MCF 10A (cell line): ENCODE data around the gene CHMP6. TPM values are rescaled to one million over a fixed set of nuclear protein-coding genes. Genes with fewer than 3 reads are reported as not detected.

Experiments
- BruUV-seq: library from RNA; stranded (reverse); fragments of 400-500 nt; replicated peaks from 2 replicates; lab custom pipeline; 2021; lab: Mats Ljungman, UMichigan
- CTCF ChIA-PET: fragments of 300-600 bp; sonication (Branson Sonifier 250); formaldehyde crosslinking; extraction: SDS; loops from one replicate; lab custom pipeline; 2021; ENCODE audit warnings: antibody characterized with exemption, inconsistent platforms; lab: Yijun Ruan, JAX
- POLR2A ChIA-PET: fragments of 300-600, 350-650 bp; sonication (Branson Sonifier 250); formaldehyde crosslinking; extraction: SDS; loops from one replicate; lab custom pipeline; 2020; ENCODE audit warnings: antibody characterized with exemption, inconsistent platforms; lab: Yijun Ruan, JAX
- DNase-seq: peaks from one replicate; pipeline ENCODE4 v3.0.0-alpha.2; 2018; ENCODE audit not compliant: unreplicated experiment
- H3K27ac Mint-ChIP-seq: one replicate; pipeline ENCODE4 v1.8.0; 2022; ENCODE audit warnings: mild to moderate bottlenecking, low read depth, mixed read lengths; ENCODE audit not compliant: unreplicated experiment
- H3K27me3 Mint-ChIP-seq: one replicate; pipeline ENCODE4 v1.8.0; 2022; ENCODE audit warnings: mixed read lengths; ENCODE audit not compliant: insufficient read depth, unreplicated experiment
- H3K36me3 Mint-ChIP-seq: one replicate; pipeline ENCODE4 v1.8.0; 2022; ENCODE audit warnings: mild to moderate bottlenecking, moderate library complexity, mixed read lengths; ENCODE audit not compliant: insufficient read depth, unreplicated experiment
- H3K4me1 Mint-ChIP-seq: one replicate; pipeline ENCODE4 v1.8.0; 2022; ENCODE audit warnings: mixed read lengths; ENCODE audit not compliant: insufficient read depth, unreplicated experiment
- H3K4me3 Mint-ChIP-seq: one replicate; pipeline ENCODE4 v1.8.0; 2022; ENCODE audit warnings: mild to moderate bottlenecking, moderate library complexity, mixed read lengths; ENCODE audit not compliant: unreplicated experiment
- H3K9me3 Mint-ChIP-seq: one replicate; pipeline ENCODE4 v1.8.0; 2022; ENCODE audit warnings: mixed read lengths; ENCODE audit not compliant: unreplicated experiment
- intact Hi-C: fragments of 100-400 bp; cut with micrococcal nuclease; formaldehyde crosslinking; loops from 2 replicates; pipeline ENCODE4 v1.14.1; 2022
- total RNA-seq: library from RNA; stranded (reverse); gene quantifications from 2 replicates; pipeline ENCODE4 v1.2.3, GENCODE V29; 2022
- TF ChIP-seq, protein P1 (sequence below): fragments of 200-600 bp; IDR thresholded peaks from one replicate; pipeline ENCODE4 v1.8.0; 2022; ENCODE audit warnings: antibody characterized with exemption, mild to moderate bottlenecking; ENCODE audit not compliant: unreplicated experiment

The CHMP6 gene
- total RNA-seq, 1 experiment from 2014 or later, result 19.5 TPM

DNA sequence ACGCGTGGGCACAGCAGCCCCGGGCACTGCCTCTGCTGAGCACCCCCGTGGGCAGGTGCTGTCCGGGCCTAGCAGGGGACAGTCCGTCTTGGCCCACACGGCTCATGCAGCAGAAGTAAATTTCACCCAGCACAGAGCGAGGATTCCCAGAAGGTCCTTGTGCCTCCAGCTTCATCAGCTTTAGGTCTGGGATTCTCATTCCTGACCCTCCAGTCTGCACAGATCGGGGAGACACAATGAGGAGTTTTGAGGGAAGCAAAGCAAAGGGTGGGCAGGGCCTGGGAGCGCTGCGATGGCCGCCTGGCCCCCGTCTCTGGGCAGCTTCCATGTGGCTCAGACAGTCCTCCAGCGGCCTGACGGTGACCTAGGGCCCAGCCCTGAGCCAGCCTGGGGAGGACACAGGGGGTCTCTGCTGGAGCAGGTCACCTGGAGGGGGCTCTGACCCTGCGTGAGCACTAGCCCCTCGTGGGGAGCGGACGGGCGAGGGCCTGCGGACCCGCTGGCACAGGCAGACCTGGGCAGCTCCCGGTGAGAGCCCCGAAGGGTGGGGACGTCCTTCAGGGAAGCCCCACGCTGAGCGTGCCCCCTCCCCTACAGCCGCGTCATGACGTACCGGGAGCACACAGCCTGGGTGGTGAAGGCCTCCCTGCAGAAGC, 30.7 kb upstream of the CHMP6 start:
- no peak for DNase-seq
- CTCF ChIA-PET, result interaction anchor here (0.8 kb wide), 1 partner anchor 391 kb away, joined by 3 read pairs; no protein-coding TSS in a partner anchor
- intact Hi-C loops, result no loop called here
- Mint-ChIP-seq H3K9me3 (no peaks in the 10 kb centered on the region), H3K27ac (no peak overlapping the region), H3K4me3 (no peak overlapping the region), H3K4me1 (no peaks in the 10 kb centered on the region), H3K36me3 (peaks cover 23% of the 10 kb centered on the region), H3K27me3 (no peaks in the 10 kb centered on the region)
- POLR2A ChIA-PET, result interaction anchor here (1.2 kb wide), 1 partner anchor 506 kb away, joined by 3 read pairs; no protein-coding TSS in a partner anchor
- no TSS peak for BruUV-seq
- TF ChIP-seq, protein P1, sequence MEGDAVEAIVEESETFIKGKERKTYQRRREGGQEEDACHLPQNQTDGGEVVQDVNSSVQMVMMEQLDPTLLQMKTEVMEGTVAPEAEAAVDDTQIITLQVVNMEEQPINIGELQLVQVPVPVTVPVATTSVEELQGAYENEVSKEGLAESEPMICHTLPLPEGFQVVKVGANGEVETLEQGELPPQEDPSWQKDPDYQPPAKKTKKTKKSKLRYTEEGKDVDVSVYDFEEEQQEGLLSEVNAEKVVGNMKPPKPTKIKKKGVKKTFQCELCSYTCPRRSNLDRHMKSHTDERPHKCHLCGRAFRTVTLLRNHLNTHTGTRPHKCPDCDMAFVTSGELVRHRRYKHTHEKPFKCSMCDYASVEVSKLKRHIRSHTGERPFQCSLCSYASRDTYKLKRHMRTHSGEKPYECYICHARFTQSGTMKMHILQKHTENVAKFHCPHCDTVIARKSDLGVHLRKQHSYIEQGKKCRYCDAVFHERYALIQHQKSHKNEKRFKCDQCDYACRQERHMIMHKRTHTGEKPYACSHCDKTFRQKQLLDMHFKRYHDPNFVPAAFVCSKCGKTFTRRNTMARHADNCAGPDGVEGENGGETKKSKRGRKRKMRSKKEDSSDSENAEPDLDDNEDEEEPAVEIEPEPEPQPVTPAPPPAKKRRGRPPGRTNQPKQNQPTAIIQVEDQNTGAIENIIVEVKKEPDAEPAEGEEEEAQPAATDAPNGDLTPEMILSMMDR, result no peak

- Mint-ChIP-seq H3K4me3 (no peak overlapping the region), H3K36me3 (peaks cover 26% of the 10 kb centered on the region), H3K9me3 (no peaks in the 10 kb centered on the region), H3K27me3 (no peaks in the 10 kb centered on the region), H3K27ac (no peak overlapping the region), H3K4me1 (no peaks in the 10 kb centered on the region)
- no peak for DNase-seq
- no TSS peak for BruUV-seq
- ChIA-PET POLR2A (no interaction called here), CTCF (interaction anchor here (0.8 kb wide), 1 partner anchor 392 kb away, joined by 3 read pairs; no protein-coding TSS in a partner anchor)
- intact Hi-C loops, result no loop called here
- TF ChIP-seq, protein P1, result no peak
Observed at GRCh38 chr17:80961541-80962330, 29.9 kb upstream of the CHMP6 start.

DNA sequence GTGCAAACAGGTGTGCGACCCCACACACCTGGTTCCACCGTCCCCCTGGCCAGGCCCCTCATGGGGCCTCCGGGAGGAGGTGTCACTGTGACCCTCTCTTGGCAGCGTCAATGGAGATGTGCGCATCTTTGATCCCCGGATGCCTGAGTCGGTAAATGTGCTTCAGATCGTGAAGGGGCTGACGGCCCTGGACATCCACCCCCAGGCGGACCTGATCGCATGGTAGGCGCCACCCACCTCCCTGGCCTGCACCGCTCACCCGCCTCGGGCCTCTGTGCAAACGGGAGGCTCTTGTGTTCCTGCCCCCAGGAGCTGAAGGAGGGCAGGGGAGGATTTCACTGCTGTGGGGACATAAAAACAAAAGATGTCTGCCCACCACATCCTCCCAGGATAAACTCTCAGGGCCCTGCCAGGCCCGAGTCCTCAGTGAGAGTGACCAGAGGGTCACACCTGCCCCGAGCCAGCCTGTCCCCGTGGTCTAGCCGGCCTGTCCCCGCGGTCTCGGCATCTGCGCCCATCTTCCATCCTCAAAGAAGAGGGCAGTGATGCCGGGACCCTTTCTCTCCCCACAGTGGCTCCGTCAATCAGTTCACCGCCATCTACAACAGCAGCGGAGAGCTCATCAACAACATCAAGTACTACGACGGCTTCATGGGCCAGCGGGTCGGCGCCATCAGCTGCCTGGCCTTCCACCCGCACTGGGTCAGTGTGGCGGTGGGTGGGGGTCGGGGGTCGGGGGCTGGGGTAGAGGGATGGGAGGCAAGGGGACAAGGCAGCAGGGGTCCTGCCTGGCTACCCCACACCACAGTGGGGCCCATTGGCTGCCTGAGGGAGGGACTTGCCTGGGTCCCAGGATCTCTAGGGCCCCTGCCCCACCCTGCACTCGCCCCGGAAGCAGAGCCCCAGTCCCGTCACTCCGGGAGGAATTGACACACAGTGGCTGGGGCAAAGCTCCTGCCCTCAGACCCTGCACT, 29.0 kb upstream of the CHMP6 start:
- H3K9me3 Mint-ChIP-seq, result no peaks in the 10 kb centered on the region
- no peak overlapping the region for H3K4me3 Mint-ChIP-seq
- peaks cover 21% of the 10 kb centered on the region for H3K36me3 Mint-ChIP-seq
- POLR2A ChIA-PET, result no interaction called here
- BruUV-seq, result no TSS peak
- H3K4me1 Mint-ChIP-seq, result no peaks in the 10 kb centered on the region
- CTCF ChIA-PET, result no interaction called here
- TF ChIP-seq, protein P1, result no peak
- intact Hi-C loops, result no loop called here
- DNase-seq, result no peak
- H3K27ac Mint-ChIP-seq, result no peak overlapping the region
- no peaks in the 10 kb centered on the region for H3K27me3 Mint-ChIP-seq
